Keratinocyte (primary cell): ENCODE measurements around the gene UROC1.

Experiments
- CTCF ChIP-seq, 3 experiments: IDR thresholded peaks in 1 of 3; conservative IDR thresholded peaks in 1 of 3; optimal IDR thresholded peaks in 1 of 3; 2 replicates in 2 of 3; 3 replicates in 1 of 3; pipeline versions ENCODE3 to v1.5.1; 2011; ENCODE audit warnings: low read length in 3 of 3, mild to moderate bottlenecking in 3 of 3, moderate library complexity in 2 of 3, control low read depth in 1 of 3, inconsistent platforms in 1 of 3; ENCODE audit not compliant: insufficient read depth in 2 of 3; ENCODE audit errors: extremely low read depth in 1 of 3
- EZH2 ChIP-seq: IDR thresholded peaks from one replicate; pipeline ENCODE4 v1.6.1; 2012; ENCODE audit warnings: inconsistent platforms, mild to moderate bottlenecking, low read length, moderate library complexity

DNA sequence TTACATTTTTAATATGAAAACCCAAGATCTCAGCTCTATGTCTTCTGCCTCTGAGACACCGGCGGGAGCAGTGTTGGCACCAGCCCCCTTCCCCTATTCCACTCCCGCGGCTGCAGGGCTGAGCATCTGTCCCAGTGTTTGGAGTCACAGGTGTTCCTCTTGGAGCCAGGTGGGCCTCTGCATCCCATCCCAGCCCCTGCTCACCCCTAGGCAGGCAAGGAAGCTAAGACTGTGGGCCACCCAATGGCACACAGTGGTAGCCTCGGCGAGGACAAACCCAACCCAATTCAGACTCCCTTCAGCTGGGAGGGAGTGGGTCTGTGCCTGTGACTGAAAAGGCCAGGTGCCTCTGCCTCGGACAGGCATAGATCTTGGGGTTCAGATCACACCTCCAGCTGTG lies 9.4 kb upstream of the UROC1 start:
- TF ChIP-seq CTCF (optimal IDR thresholded peaks at IDR 0.05 in 1 of 3, IDR thresholded peaks at IDR 0.05 in 1 of 3, conservative IDR thresholded peaks at IDR 0.05 in 1 of 3; ENCODE audit: extremely low read depth in 1 of 3, insufficient read depth in 2 of 3, low read length in 3 of 3) (no peak), EZH2 (no peak)
